HEK293 (cell line): ENCODE results near the gene HYDIN.

Source experiments
- CTCF ChIA-PET: fragments of 350-600 bp; formaldehyde crosslinking; extraction: SDS; loops from one replicate; lab custom pipeline; 2021; ENCODE audit warnings: antibody characterized with exemption; lab: Yijun Ruan, JAX
- POLR2A ChIA-PET: fragments of 300-600 bp; formaldehyde crosslinking; extraction: SDS; loops from one replicate; lab custom pipeline; 2020; ENCODE audit warnings: antibody characterized with exemption, inconsistent platforms; lab: Yijun Ruan, JAX
- H3K27ac ChIP-seq: fragments of 200-500 bp; sonication (Bioruptor generic); 2 replicates; pipeline ENCODE4 v1.5.1; 2014; ENCODE audit warnings: low read depth, low read length, control low read depth, inconsistent platforms; ENCODE audit errors: extremely low read depth
- H3K36me3 ChIP-seq, 2 experiments: fragments of 200-500 bp in 1 of 2; sonication (Bioruptor generic) in 1 of 2; 1 replicate in 1 of 2; 2 replicates in 1 of 2; pipeline ENCODE4 v1.5.1; 2014 to 2017; ENCODE audit warnings: inconsistent platforms in 2 of 2, low read length in 2 of 2; ENCODE audit not compliant: control insufficient read depth in 2 of 2, insufficient read depth in 1 of 2
- H3K4me1 ChIP-seq: fragments of 200-500 bp; sonication (Bioruptor generic); 2 replicates; pipeline ENCODE4 v1.5.1; 2014; ENCODE audit warnings: mild to moderate bottlenecking, low read length, inconsistent platforms; ENCODE audit not compliant: control insufficient read depth, insufficient read depth
- H3K4me3 ChIP-seq: 2 replicates; pipeline ENCODE4 v1.5.1; 2011; ENCODE audit warnings: low read depth, mild to moderate bottlenecking, control low read depth, low read length, moderate library complexity
- H3K9me3 ChIP-seq: fragments of 200-500 bp; sonication (Bioruptor generic); 2 replicates; pipeline ENCODE4 v1.5.1; 2014; ENCODE audit warnings: low read depth, low read length, inconsistent platforms; ENCODE audit not compliant: control insufficient read depth, insufficient read depth
- GFI1B ChIP-seq: fragments of 450-650 bp; formaldehyde crosslinking; IDR thresholded peaks from 2 replicates; pipeline ENCODE4 v1.5.1; 2016; ENCODE audit warnings: missing biosample characterization, missing genetic modification characterization
- KLF8 ChIP-seq: fragments of 450-650 bp; formaldehyde crosslinking; IDR thresholded peaks from 2 replicates; pipeline ENCODE4 v1.5.1; 2016; ENCODE audit warnings: missing biosample characterization, missing genetic modification characterization
- PRDM4 ChIP-seq: fragments of 450-650 bp; formaldehyde crosslinking; IDR thresholded peaks from 2 replicates; pipeline ENCODE4 v1.5.1; 2017; ENCODE audit warnings: missing biosample characterization, missing genetic modification characterization
- SCRT2 ChIP-seq: fragments of 450-650 bp; formaldehyde crosslinking; IDR thresholded peaks from 2 replicates; pipeline ENCODE4 v1.5.1; 2016; ENCODE audit warnings: missing biosample characterization, missing genetic modification characterization
- ZBTB1 ChIP-seq: fragments of 450-650 bp; formaldehyde crosslinking; IDR thresholded peaks from 2 replicates; pipeline ENCODE4 v1.5.1; 2016; ENCODE audit warnings: missing biosample characterization, missing genetic modification characterization
- ZFP3 ChIP-seq: fragments of 450-650 bp; formaldehyde crosslinking; IDR thresholded peaks from 2 replicates; pipeline ENCODE4 v1.5.1; 2016; ENCODE audit warnings: low read depth, missing biosample characterization, missing genetic modification characterization
- ZNF157 ChIP-seq: fragments of 450-650 bp; formaldehyde crosslinking; IDR thresholded peaks from 2 replicates; pipeline ENCODE4 v1.5.1; 2016; ENCODE audit warnings: missing biosample characterization, missing genetic modification characterization
- ZNF211 ChIP-seq: fragments of 450-650 bp; formaldehyde crosslinking; IDR thresholded peaks from 2 replicates; pipeline ENCODE4 v1.5.1; 2016; ENCODE audit warnings: low read depth, missing biosample characterization, missing genetic modification characterization
- ZNF280D ChIP-seq: fragments of 450-650 bp; formaldehyde crosslinking; IDR thresholded peaks from 2 replicates; pipeline ENCODE4 v1.5.1; 2016; ENCODE audit warnings: missing biosample characterization, missing genetic modification characterization
- ZNF311 ChIP-seq: fragments of 450-650 bp; formaldehyde crosslinking; IDR thresholded peaks from 2 replicates; pipeline ENCODE4 v1.5.1; 2017; ENCODE audit warnings: missing biosample characterization, missing genetic modification characterization, borderline replicate concordance
- ZNF341 ChIP-seq: fragments of 450-650 bp; formaldehyde crosslinking; IDR thresholded peaks from 2 replicates; pipeline ENCODE4; 2016; ENCODE audit warnings: low read depth, missing biosample characterization, missing genetic modification characterization
- ZNF394 ChIP-seq: fragments of 450-650 bp; formaldehyde crosslinking; IDR thresholded peaks from 2 replicates; pipeline ENCODE4 v1.5.1; 2016; ENCODE audit warnings: missing biosample characterization, missing genetic modification characterization, mild to moderate bottlenecking, moderate library complexity, borderline replicate concordance
- ZNF585B ChIP-seq: fragments of 450-650 bp; formaldehyde crosslinking; IDR thresholded peaks from 2 replicates; pipeline ENCODE4 v1.5.1; 2016; ENCODE audit warnings: missing biosample characterization, missing genetic modification characterization
- ZNF600 ChIP-seq: fragments of 450-650 bp; formaldehyde crosslinking; IDR thresholded peaks from 2 replicates; pipeline ENCODE4 v1.5.1; 2016; ENCODE audit warnings: missing biosample characterization, missing genetic modification characterization
- ZNF629 ChIP-seq: fragments of 450-650 bp; formaldehyde crosslinking; IDR thresholded peaks from 2 replicates; pipeline ENCODE4 v1.5.1; 2017; ENCODE audit warnings: missing biosample characterization, missing genetic modification characterization
- TF ChIP-seq, protein P1 (sequence below): fragments of 450-650 bp; formaldehyde crosslinking; IDR thresholded peaks from 2 replicates; pipeline ENCODE4 v1.5.1; 2016; ENCODE audit warnings: missing biosample characterization, missing genetic modification characterization

HYDIN gene

DNA sequence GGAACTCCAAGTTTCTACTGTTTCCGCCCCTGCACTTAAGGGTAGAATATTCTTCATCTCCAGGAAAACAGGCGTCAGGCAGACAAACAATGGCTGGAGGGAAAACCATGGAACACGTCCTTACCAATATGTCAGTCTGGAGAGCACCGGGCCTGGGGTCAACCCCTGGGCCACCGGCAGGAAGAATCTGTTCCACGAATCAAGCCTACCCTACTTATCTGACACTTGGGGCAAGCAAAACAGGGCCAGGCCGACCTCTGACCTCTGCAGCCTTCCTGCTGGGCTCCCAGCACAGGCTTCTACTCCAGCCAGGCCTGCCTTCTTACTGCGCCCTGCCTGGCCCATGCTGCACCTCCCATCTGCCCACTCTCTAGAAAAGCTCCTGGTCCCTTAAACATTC, 439.7 kb downstream of the HYDIN start (continued):
- TF ChIP-seq PRDM4 (tag by site-specific recombination) (no peak), ZNF600 (no peak), ZNF157 (tag by site-specific recombination) (no peak), ZNF629 (tag by site-specific recombination) (no peak), KLF8 (tag by site-specific recombination) (no peak), ZNF280D (no peak), ZNF585B (tag by site-specific recombination) (no peak), ZNF394 (tag by site-specific recombination) (no peak), GFI1B (tag by site-specific recombination) (no peak)
- TF ChIP-seq, protein P1, sequence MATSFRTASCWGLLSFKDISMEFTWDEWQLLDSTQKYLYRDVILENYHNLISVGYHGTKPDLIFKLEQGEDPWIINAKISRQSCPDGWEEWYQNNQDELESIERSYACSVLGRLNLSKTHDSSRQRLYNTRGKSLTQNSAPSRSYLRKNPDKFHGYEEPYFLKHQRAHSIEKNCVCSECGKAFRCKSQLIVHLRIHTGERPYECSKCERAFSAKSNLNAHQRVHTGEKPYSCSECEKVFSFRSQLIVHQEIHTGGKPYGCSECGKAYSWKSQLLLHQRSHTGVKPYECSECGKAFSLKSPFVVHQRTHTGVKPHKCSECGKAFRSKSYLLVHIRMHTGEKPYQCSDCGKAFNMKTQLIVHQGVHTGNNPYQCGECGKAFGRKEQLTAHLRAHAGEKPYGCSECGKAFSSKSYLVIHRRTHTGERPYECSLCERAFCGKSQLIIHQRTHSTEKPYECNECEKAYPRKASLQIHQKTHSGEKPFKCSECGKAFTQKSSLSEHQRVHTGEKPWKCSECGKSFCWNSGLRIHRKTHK (tag by site-specific recombination) = no peak

GRCh38 chr16:70789595-70790447, 440.7 kb downstream of the HYDIN start:
- H3K36me3 ChIP-seq = peaks cover 0 to 22% of the 10 kb centered on the region in 2 experiments; a peak in 1 of 3 replicates
- H3K4me3 ChIP-seq = no peak overlapping the region
- H3K4me1 ChIP-seq = no peaks in the 10 kb centered on the region
- POLR2A ChIA-PET = no interaction called here
- no peak for TF ChIP-seq ZBTB1 (tag by site-specific recombination)
- no peak for TF ChIP-seq ZNF311 (tag by site-specific recombination)
- peak; percentile 83 for TF ChIP-seq ZFP3 (tag by site-specific recombination)
- TF ChIP-seq ZNF341 (tag by site-specific recombination) = no peak
- TF ChIP-seq ZNF211 = no peak
- peak; percentile 54 for TF ChIP-seq SCRT2 (tag by site-specific recombination)
- CTCF ChIA-PET = interaction anchor here (1.1 kb wide), 1 partner anchor 19 kb away, joined by 5 read pairs; no protein-coding TSS in a partner anchor
- no peaks in the 10 kb centered on the region for H3K9me3 ChIP-seq
- H3K27ac ChIP-seq = no peak overlapping the region
